ENCODE results near the gene PRR13.
"Not testable (repeated sequence)": the region's sequence is repeated elsewhere in the genome, so short reads cannot be mapped to it uniquely, and the experiment has no call there.

The PRR13 gene, protein sequence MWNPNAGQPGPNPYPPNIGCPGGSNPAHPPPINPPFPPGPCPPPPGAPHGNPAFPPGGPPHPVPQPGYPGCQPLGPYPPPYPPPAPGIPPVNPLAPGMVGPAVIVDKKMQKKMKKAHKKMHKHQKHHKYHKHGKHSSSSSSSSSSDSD

DNA sequence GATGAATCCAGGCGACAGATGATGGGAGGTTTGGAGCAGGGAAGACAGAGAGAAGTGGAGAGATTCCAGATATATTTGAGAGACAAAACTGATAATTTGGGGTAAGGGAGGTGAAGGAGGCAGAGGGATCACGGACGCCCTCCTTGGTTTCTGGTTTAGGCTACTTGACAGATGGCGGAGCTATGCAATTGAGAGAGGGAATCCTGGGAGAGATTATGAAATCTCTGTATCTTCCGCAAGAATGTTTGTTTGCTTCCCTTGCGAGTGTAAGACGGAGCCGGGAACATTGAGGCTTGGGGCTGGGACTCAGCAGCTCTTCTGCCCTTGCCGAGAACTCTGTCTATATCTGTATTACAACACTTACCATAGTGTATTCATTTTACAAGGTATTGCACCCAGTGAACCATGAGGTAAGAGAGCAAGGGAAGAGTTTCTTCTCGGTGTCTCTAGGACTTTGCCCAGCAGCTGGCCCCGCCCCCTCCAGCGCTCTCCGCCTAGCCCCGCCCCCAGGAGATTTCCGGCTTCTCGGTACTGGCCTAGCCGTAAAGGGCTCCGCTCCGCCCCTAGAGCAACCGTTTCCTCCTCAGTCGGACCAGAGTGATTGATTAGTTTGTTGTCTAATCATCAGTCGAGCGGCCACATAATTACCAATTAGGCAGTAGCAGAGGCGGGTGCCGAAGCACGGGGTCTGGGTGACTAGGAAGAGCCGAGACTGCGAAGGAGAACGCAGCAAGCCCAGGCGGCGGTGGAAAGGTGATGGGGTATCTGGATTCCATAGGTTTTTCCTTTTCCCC, at the start of gene PRR13:
PRR13 (plus strand) TSS at position 695 of the 794 bp plus-strand sequence. CDS start 981 bp downstream, outside the sequence.
- peak; percentile 96 to 97 for DNase-seq

DNA sequence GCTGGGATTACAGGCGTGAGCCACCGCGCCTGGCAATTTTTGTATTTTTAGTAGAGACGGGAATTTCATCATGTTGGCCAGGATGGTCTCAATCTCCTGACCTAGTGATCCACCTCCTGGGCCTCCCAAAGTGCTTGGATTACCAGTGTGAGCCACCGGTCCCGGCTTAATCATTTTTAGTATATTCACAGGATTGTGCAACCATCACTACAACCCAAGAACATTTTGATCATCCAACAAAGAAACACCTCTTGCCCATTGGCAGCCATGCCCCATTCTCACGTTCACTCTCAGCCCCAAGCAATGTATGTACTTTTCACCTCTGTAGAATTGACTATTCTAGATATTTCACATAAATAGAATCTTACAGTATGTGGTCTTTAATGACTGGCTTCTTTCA, 41.6 kb upstream of the PRR13 start:
- no peak for DNase-seq

DNA sequence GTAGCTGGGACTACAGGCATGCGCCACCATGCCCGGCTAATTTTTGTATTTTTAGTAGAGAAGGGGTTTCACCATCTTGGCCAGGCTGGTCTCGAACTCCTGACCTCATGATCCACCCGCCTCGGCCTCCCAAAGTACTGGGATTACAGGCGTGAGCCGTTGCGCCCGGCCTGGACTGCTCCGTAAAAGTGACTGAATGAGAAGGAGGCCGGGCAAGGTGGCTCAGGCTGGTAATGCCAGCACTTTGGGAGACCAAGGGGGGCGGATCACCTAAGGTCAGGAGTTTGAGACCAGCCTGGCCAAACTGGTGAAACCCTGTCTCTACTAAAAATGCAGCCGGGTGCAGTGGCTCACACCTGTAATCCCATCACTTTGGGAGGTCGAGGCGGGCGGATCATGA, 39.2 kb upstream of the PRR13 start:
- not testable (repeated sequence) for DNase-seq

DNA sequence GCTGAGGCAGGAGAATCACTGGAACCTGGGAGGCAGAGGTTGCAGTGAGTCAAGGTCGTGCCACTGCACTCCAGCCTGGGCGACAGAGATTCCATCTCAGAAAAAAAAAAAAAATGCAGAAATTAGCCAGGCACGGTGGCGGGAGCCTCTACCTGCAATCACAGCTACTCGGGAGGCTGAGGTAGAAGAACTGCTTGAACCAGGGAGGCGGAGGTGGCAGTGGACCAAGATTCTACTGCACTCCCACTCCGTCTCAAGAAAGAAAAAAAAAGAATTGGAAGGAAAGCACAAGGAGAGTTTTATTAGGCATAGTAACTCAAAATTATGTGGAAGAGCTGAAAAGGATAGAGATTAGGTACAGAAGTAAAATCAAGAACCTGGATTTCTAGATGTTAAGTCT, 38.7 kb upstream of the PRR13 start:
- no peak for DNase-seq

DNA sequence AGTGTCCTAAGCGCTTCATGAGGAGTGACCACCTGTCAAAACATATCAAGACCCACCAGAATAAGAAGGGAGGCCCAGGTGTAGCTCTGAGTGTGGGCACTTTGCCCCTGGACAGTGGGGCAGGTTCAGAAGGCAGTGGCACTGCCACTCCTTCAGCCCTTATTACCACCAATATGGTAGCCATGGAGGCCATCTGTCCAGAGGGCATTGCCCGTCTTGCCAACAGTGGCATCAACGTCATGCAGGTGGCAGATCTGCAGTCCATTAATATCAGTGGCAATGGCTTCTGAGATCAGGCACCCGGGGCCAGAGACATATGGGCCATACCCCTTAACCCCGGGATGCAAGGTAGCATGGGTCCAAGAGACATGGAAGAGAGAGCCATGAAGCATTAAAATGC, 30.6 kb upstream of the PRR13 start:
- no peak for DNase-seq

DNA sequence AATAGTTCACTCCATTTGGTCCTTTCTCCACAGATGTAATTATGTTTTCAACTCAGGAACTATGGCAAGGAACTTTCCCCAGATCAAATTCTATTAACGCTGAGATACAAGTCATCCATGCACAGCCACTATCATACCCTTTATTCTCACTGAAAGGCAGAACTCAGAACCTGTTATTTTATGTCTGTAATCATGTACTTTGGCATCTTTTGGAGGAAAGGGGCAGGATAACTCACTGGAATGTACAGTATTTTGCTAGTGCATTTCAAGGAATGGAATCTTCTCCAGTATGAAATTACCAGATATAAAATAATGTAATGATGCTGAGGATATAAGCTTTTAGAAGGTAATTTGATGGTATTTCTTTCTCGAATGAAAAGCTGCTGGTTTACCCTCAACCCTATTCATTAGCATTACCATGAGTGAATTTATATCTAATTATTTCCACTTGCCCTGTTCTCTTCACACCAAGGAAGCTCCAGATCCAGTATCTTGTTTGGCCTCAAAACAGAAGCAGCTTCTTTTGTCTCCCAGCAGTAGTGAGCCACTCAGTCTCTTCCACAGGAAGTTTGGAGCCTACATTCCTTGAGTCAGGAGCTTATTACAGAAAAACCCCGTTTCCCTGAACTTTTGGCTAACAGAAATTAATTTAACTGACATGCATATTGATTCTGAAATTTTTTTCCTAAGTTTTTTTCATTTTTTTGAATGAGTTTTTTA, 27.9 kb upstream of the PRR13 start:
- no peak for DNase-seq

DNA sequence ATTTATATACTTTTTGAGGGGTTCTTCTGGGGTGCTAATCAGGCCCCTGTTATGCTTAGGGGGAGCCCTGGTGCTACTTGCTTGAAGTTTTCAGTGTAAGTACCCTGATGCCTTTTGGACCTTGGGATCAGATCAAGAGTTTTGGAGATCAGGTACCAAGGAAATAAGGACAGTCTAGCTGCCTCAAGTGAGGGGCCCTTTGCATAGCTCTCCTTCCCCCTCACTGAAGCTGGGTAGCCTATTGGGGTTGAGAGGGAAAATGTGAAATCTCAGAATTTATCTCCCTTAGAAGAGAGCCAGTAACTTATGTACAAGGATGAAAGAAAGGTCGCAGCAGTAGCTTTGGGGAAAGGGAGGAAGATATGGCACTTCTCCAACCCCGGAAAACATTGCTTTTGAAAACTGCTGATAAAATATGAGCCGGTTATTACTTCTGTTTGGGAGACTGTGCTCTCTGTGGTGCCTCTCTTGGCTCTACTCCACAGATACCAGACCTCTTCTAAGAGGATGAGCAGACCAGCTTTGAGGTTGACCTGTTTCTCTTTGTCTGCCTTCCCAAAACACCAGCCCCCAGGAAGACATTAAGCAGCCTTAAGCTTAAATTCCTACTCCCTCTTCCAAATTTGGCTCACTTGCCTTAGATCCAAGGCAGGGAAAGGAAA, 26.6 kb upstream of the PRR13 start:
- DNase-seq = no peak

DNA sequence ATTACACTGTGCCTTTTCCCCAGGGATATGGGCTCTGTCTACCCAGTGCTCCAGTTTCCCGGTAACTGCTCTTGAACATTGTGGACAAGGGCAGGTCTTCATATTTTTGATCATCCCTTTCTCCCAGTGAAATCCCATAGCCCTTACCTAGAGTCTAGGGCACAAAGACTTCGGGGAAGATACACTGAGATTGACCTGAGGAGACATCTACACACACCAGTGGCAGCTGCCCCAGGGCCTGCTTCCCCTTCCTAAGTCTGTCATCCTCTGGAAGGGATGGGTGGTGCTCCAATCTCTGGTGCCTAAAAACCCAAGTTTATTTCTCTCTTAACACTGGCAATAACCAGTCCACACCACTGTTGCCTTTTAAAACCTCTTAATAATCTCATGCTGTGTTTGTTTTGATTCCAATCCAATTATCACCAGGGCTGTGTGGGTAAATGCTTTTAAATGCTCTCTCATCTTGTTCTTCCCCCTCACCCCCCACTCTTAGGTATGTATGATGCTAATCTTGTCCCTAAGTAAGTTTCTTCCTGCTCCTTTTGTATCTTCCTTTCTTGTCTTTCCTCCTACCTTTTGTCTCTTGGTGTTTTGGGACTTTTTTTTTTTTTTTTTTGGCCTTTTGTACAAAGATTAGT, 25.7 kb upstream of the PRR13 start:
- DNase-seq = not testable (repeated sequence)

DNA sequence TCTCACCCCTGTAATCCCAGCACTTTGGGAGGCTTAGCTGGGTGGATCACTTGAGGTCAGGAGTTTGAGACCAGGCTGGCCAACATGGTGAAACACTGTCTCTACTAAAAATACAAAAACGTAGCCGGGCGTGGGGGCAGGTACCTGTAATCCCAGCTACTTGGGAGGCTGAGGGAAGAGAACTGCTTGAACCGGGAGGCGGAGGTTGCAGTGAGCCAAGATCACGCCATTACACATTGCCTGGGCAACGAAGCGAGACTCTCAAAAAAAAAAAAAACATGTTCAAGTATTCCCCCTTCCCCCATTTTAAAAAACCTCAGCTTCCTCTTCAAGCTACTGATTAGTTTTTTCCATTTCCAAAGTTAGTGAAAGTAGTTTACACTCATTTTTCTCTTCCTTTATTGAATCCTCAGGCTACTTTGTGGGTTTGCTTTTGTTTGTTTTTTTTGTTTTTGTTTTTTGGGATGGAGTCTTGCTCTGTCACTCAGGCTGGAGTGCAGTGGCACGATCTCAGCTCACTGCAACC, 24.2 kb upstream of the PRR13 start:
- DNase-seq = not testable (repeated sequence)

DNA sequence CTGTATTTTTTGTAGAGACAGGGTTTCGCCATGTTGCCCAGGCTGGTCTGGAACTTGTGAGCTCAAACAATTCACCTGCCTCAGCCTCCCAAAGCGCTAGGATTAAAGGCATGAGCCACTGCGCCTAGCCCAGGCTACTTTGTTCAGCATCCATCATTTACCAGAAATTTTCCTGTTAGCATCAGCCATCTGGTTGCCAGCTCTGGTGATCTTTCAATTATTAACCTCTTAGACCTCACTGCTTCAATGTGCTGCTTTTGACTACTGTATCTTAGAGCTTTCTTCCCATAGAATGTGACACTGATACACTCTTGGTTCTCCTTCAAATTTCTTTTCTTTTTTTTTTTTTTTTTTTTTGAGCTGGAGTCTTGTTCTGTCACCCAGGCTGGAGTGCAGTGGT, 23.3 kb upstream of the PRR13 start:
- DNase-seq = no peak

DNA sequence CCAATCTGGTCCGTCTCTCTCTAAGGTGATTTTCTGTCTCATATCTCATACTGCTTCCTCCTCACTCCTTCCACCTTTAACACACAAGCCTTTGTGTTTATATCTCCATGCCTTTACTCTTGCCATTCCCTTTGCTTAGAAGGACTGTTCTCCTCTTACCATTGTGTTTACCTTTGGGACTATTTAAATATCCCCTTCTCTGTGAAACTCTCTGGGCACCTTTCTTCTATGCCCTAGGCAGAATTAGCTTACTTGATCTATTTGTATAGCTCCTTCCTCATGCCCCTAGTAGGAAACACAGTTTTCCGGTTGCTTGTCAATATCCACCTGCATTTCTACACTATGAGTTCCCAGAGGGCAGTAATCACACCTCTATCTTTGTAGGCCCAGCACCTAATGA, 21.8 kb upstream of the PRR13 start:
- DNase-seq = no peak

DNA sequence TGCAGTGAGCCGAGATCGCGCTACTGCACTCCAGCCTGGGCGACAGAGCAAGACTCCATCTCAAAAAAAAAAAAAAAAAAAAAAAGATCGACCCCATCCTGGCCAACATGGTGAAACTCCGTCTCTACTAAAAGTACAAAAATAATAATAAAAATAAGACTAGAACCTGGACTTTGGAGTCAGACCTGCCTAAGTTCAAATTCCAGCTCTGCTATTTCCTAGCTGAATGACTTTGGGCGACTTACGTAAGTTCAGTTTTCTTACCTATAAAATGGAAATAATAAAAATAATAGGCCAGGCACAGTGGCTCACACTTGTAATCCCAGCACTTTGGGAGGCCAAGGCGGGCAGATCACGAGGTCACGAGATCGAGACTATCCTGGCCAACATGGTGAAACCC, 19.3 kb upstream of the PRR13 start:
- DNase-seq = not testable (repeated sequence)

DNA sequence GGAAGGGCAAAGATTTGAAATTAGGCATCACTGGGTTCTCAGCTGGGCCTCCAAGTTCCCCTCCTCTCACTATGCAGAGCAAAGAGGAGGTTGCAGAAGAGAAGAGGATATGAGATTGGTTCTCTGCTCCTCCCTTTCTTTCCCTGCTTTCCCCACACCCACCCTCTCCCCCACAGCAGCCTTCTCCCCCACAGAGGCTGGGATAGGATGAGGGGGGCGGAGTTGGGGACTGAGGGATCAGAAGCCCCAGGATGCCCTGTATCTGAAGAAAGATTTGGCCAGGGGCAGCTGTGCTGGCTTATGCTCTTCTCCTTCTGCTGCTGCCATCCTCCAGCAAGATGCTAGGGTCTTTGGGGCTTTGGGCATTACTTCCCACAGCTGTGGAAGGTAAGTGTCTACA, 17.9 kb upstream of the PRR13 start, which contains the start of gene AMHR2:
AMHR2 (plus strand) TSS at position 259 of the 400 bp plus-strand sequence; CDS start at position 339, 80 bp downstream.
- no peak for DNase-seq

DNA sequence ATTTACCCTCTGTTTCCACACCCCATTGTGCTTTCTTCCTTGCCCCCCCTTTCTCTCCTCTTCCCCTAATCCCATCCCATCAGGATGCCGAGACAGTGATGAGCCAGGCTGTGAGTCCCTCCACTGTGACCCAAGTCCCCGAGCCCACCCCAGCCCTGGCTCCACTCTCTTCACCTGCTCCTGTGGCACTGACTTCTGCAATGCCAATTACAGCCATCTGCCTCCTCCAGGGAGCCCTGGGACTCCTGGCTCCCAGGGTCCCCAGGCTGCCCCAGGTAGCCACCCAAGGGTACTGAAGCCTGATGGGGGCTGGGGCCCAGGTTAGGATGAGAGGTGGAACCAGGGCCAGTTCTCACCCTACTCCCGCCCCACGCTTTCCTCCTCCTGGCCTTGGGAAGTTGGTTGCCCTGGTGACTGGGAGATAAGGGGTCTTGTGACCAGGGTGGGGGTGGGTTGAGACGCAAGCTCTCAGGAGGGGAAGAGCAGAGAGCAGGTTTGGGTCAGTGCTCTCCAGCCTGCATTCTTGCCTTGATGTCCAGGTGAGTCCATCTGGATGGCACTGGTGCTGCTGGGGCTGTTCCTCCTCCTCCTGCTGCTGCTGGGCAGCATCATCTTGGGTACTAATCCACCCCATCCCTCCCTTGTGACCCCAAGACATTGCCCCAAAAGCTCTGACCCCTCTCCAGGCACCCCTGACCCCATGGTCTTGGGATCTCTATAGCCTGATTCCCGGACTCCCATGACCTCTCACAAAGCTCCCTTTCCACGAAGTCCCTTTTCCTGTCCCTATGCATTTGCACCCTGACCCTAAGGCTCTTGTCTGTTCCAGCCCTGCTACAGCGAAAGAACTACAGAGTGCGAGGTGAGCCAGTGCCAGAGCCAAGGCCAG, 16.7 kb upstream of the PRR13 start:
- no peak for DNase-seq

DNA sequence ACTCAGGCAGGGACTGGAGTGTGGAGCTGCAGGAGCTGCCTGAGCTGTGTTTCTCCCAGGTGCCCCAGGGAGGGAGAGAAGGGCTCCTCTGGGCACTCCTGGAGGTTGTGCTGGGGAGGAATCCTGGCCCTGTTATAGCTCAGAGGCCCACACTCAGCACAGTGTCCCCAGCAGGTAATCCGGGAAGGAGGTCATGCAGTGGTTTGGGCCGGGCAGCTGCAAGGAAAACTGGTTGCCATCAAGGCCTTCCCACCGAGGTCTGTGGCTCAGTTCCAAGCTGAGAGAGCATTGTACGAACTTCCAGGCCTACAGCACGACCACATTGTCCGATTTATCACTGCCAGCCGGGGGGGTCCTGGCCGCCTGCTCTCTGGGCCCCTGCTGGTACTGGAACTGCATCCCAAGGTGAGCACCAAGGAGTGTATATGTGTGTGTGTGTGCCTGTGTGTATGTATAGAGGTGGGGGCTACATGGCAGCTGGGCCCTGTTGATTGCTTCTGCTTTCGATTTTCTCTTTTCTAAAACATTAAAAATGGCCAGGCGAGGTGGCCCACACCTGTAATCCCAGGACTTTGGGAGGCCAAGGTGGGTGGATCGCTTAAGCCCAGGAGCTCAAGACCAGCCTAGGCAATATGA, 15.9 kb upstream of the PRR13 start:
- DNase-seq = no peak

DNA sequence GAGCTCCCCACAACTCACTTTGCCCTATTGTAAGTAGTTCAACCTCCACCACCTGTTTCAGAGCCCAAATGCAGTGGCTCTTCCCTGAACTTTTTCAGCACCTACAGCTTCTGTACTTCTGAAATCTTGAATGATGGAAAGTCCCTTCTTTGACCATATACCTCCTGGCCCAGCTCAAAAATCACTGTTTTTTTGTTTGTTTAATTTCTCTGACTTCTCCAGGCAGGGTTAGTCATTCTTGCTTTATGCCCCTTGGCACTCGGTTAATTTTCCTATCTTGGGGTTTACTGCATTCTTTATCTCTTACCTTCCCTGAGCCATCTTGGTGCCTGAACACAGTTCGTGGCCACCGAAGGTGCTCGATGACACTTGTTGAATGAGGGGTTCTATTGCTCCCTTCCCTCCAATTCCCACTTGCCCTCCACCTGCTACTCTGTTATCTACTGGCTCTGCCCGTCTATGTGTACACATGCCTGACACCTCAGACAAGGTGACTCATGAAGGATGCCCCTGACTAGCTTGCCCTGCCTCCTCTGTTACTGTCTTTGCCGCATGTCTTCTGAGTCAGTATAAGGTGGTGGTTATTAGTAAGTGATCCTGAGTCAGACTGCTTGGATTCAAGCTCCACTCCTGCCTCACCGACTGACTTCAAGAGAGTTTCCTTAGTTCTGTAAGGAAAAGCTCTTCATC, 13.5 kb upstream of the PRR13 start:
- no peak for DNase-seq

DNA sequence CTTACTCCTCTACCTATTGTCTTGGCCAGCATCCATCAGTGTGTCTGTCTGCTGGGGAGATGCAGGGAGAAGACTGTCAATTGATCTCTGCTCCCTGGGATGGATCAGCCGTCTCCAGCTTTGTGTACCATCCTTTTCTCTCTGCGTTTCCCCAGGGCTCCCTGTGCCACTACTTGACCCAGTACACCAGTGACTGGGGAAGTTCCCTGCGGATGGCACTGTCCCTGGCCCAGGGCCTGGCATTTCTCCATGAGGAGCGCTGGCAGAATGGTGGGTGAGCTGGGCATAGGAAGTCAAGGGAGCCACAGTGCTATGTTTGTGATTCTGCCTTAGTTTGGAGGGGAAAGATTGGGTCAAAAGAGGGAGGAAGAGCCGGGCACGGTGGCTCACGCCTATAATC, 12.8 kb upstream of the PRR13 start:
- no peak for DNase-seq

DNA sequence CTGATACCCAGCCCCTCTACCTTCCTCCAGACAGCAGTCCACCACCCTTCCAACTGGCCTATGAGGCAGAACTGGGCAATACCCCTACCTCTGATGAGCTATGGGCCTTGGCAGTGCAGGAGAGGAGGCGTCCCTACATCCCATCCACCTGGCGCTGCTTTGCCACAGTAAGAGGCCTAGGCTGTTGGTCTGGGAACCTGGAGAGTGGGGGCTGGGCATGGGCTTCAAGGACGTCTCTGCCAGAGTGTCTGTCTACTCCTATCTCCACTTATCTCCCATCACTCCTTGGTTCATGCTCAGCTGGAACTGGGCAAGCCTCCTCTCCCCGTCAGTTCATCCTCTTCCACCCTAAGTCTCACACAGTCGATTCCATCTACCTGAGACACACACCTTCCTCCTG, 11.4 kb upstream of the PRR13 start:
- DNase-seq = no peak

DNA sequence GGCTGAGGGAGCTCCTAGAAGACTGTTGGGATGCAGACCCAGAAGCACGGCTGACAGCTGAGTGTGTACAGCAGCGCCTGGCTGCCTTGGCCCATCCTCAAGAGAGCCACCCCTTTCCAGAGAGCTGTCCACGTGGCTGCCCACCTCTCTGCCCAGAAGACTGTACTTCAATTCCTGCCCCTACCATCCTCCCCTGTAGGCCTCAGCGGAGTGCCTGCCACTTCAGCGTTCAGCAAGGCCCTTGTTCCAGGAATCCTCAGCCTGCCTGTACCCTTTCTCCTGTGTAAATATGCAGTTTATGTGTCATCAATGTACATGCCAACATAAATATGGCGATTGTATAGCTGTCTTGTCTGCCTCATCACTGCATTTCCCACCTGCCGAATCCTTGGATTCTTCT, 10.3 kb upstream of the PRR13 start:
- no peak for DNase-seq

DNA sequence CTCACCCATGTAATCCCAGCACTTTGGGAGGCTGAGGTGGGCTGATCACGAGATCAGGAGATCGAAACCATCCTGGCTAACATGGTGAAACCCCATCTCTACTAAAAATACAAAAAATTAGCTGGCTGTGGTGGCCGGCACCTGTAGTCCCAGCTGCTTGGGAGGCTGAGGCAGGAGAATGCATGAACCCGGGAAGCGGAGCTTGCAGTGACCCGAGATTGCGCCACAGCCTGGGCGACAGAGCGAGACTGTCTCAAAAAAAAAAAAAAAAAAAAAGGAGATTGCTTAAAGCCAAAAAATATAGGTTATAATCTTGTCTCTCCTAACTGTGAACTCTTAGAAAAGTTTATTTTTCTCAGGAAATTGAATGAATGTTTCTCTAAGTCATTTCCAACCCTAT, 6.2 kb upstream of the PRR13 start:
- DNase-seq = not testable (repeated sequence)

All from NCI-H1930 (cell line).